Ovary (tissue), 9 donors: ENCODE data around the gene TGM2. TPM values are rescaled to one million over a fixed set of nuclear protein-coding genes. Genes with fewer than 3 reads are reported as not detected.

ENCODE experiments used
- DNase-seq, 5 donors: peaks; one replicate each; pipeline ENCODE4 v3.0.0-alpha.2; 2019 to 2020
- H3K27ac ChIP-seq, 2 donors: fragments of 200-600 bp; one replicate each; pipeline versions ENCODE4 v1.5.1 to v1.8.0; 2019 to 2022
- H3K27me3 ChIP-seq: fragments of 200-600 bp; one replicate; pipeline ENCODE4 v1.8.0; 2022
- H3K36me3 ChIP-seq: fragments of 200-600 bp; sonication (generic); one replicate; pipeline ENCODE4 v1.5.1; 2019
- H3K4me1 ChIP-seq: one replicate; pipeline ENCODE4 v1.8.1; 2013; ENCODE audit warnings: mild to moderate bottlenecking, moderate library complexity; ENCODE audit not compliant: insufficient read depth
- H3K4me3 ChIP-seq: fragments of 200-600 bp; sonication (generic); one replicate; pipeline ENCODE4 v1.5.1; 2017
- H3K9me3 ChIP-seq, 2 donors: fragments of 200-600 bp in 1 of 2; sonication (generic) in 1 of 2; one replicate each; pipeline versions ENCODE4 v1.5.1 to v1.8.1; 2013 to 2019; ENCODE audit warnings: mild to moderate bottlenecking in 1 of 2, moderate library complexity in 1 of 2
- EP300 ChIP-seq: sonication (generic); formaldehyde crosslinking; IDR thresholded peaks from one replicate; pipeline ENCODE4 v1.6.1; 2017; ENCODE audit warnings: antibody characterized with exemption
- POLR2A ChIP-seq: fragments of 450-650 bp; IDR thresholded peaks from one replicate; pipeline ENCODE4 v1.6.1; 2017; ENCODE audit warnings: antibody characterized with exemption, mild to moderate bottlenecking, moderate library complexity
- WGBS, 3 donors: extraction: QIAGEN DNeasy Blood & Tissue Kit in 1 of 3; methylation state at CpG; one replicate each; pipeline versions ENCODE4 v1.1.5 to v1.1.7; 2013 to 2017; 5-methylcytosine and 5-hydroxymethylcytosine counted together
- intact Hi-C, 4 donors: fragments of 100-400 bp; cut with DNase I; formaldehyde crosslinking; loops; one replicate each; pipeline versions ENCODE4 v1.11.0 to v1.15.1; 2022 to 2023
- polyA plus RNA-seq, 2 donors: library from polyadenylated mRNA; stranded (reverse); fragments of 200-250 nt in 1 of 2; fragments of 350-450 nt in 1 of 2; fragmentation: Illumina TruSeq in 1 of 2; extraction: RNeasy Lipid Tissue Mini Kit (QIAGEN cat#74804) in 1 of 2; gene quantifications; one replicate each; pipeline ENCODE4 v1.2.3, GENCODE V29; 2013 to 2014
- total RNA-seq, 7 donors: library from RNA; depleted of rRNA in 2 of 7; stranded (reverse); fragments of >200 nt in 2 of 7; fragmentation: NEBNext Ultra II Directional in 3 of 7; extraction: Animal tissue kit (Norgen Biotek cat#: 25700) in 3 of 7; gene quantifications; one replicate each; pipeline versions ENCODE4 v1.1.0 to v1.2.4, GENCODE V29; 2016 to 2023
- TF ChIP-seq, protein P1 (sequence below), 3 donors: fragments of 450-650 bp in 2 of 3; fragments of 200-600 bp in 1 of 3; IDR thresholded peaks; one replicate each; pipeline versions ENCODE4 v1.5.1 to v1.8.0; 2016 to 2022; ENCODE audit warnings: antibody characterized with exemption in 3 of 3, mild to moderate bottlenecking in 1 of 3
- donor health status: DM: no; HTN: no; CAD: no; lungs with moderate emphysema.
- donor health status: DM: no; HTN: no; CAD: no.
- donor health status: Bipolar disorder and iron deficiency.
- donor health status: DM: yes; HTN: yes; CAD: no.
- donor health status: DM: no; HTN: no; CAD: no.
- donor health status: DM: yes; HTN: yes; CAD: no.

Gene TGM2
- total and polyA plus RNA-seq, 9 donors = 15.0 to 320 (median 52.8) TPM

DNA sequence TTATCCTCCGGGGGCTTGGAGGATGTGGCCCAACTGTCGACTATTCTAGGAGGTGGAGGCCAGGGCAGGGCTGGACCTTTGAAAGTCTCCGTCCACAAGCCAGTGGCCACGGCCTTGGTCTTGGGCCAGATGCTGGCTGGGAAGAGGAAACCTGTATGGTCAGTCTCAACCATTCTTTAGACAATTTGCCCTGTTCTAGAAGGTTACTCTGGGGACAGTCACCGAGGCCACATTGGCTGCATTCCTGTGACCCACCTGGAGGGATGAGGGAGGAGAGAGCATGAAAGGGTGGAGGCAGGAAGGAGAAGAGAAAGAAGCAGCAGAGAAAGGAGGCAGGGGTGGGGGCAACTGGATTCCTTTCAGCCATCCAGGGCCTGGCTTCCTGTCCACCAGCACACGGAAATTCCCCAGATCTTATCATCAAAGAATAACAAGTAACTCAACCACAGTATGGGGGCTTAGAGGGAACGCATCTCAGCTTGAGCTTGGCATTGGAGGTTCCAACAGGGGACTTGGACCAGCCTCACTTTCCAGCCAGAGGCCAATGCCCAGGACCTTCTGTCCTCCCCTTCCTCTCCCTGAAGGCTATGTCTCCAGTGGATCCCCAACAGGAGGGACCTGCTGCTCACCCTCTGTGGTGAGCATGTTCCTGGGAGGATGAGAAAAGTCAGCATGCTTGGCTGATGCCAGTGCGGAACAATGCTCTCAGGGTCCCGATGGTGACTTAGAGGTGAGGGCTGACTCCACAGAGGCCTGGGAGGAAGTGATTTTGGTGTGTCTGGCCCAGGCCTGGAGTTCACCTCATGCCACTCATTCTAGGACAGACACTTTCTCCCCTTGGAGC lies 30.4 kb downstream of the TGM2 start:
- Histone ChIP-seq H3K36me3 (no peaks in the 10 kb centered on the region), H3K4me1 (no peaks in the 10 kb centered on the region), H3K27ac (no peak overlapping the region), H3K9me3 (no peaks in the 10 kb centered on the region), H3K4me3 (no peak overlapping the region), H3K27me3 (no peaks in the 10 kb centered on the region)
- intact Hi-C loops = no loop called here
- WGBS, 3 donors = 36 to 47% (median 43%) methylated on average over 9 of the region's 9 CpGs
- TF ChIP-seq, protein P1, sequence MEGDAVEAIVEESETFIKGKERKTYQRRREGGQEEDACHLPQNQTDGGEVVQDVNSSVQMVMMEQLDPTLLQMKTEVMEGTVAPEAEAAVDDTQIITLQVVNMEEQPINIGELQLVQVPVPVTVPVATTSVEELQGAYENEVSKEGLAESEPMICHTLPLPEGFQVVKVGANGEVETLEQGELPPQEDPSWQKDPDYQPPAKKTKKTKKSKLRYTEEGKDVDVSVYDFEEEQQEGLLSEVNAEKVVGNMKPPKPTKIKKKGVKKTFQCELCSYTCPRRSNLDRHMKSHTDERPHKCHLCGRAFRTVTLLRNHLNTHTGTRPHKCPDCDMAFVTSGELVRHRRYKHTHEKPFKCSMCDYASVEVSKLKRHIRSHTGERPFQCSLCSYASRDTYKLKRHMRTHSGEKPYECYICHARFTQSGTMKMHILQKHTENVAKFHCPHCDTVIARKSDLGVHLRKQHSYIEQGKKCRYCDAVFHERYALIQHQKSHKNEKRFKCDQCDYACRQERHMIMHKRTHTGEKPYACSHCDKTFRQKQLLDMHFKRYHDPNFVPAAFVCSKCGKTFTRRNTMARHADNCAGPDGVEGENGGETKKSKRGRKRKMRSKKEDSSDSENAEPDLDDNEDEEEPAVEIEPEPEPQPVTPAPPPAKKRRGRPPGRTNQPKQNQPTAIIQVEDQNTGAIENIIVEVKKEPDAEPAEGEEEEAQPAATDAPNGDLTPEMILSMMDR (IDR thresholded peaks at IDR 0.05) = no peak
- TF ChIP-seq POLR2A = no peak
- TF ChIP-seq EP300 = no peak
- DNase-seq = peak in 1 of 5 donors; percentile 54

DNA sequence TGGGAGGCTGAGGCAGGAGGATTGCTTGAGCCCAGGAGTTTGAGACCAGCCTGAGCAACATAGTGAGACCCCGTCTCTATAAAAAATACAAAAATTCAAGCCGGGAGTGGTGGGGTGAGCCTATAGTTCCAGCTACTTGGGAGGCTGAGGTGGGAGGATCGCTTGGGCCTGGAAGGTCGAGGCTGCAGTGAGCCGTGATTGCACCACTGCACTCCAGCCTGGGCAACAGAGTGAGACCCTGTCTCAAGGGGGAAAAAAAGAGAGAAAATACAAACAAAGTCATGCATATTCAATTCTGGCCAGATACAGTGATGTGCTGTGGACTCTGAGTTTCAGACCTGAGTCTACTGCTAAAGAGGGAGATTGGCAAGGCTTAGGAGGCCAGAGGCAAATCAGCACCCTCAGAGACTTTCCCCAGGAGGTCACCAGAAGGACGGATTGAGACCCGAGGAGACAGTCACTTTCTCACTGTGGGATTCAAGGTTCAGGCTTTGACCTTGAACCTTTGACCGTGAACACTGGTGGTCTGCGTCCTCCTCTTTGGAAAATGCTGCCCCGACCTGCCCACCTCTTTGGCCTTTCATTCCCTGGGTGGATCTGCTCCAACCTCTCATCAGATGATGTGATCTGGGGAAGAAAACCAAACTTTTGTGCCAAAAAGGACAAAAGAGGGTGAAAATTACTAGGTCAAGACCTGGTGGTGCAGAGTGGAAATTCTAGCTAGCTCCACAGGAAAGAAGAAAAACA lies 31.2 kb downstream of the TGM2 start:
- TF ChIP-seq POLR2A (no peak), EP300 (no peak)
- TF ChIP-seq, protein P1 (IDR thresholded peaks at IDR 0.05) = no peak
- no peak overlapping the region for H3K4me3 ChIP-seq
- no peak overlapping the region for H3K27ac ChIP-seq
- intact Hi-C loops = no loop called here
- peak in 1 of 5 donors; percentile 26 for DNase-seq
- H3K27me3 ChIP-seq = no peaks in the 10 kb centered on the region
- no peaks in the 10 kb centered on the region for H3K4me1 ChIP-seq
- H3K36me3 ChIP-seq = no peaks in the 10 kb centered on the region
- H3K9me3 ChIP-seq = no peaks in the 10 kb centered on the region
- WGBS, 3 donors = 83 to 86% (median 83%) methylated on average over 10 of the region's 10 CpGs

DNA sequence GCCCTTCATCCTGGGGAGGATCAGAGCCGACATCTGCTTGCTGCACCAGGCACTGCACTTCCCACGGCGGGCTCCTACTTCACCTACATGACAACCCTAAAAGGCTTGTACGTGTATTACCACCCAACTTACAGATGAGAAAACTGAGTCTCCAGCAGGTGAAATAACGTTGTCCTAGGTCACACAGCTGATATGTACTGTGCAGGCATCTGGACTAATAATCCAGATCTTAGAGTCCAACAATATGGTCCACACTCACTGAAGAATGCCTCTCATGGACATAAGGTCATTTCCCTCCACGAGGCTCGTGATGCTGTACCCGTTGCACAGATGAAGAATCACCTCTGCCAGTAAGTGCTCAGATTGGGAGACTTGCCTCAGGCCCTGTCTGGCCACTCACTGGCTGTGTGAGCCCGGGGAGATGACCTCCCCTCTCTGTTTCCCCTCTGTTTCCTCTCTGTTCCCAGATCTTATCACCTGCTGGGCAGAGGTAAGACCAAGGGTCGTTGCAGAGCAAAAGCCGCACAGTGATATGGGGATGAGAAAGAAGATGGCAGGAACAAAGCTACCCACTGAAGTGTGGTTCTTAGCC lies 32.1 kb downstream of the TGM2 start:
- Histone ChIP-seq H3K36me3 (no peaks in the 10 kb centered on the region), H3K4me3 (no peak overlapping the region), H3K27ac (no peak overlapping the region), H3K9me3 (no peaks in the 10 kb centered on the region), H3K4me1 (no peaks in the 10 kb centered on the region), H3K27me3 (no peaks in the 10 kb centered on the region)
- intact Hi-C loops = no loop called here
- WGBS, 3 donors = 88% methylated on average over 11 of the region's 11 CpGs
- TF ChIP-seq, protein P1 (IDR thresholded peaks at IDR 0.05) = no peak
- TF ChIP-seq EP300 (no peak), POLR2A (no peak)
- DNase-seq = peak in 1 of 5 donors; percentile 17

DNA sequence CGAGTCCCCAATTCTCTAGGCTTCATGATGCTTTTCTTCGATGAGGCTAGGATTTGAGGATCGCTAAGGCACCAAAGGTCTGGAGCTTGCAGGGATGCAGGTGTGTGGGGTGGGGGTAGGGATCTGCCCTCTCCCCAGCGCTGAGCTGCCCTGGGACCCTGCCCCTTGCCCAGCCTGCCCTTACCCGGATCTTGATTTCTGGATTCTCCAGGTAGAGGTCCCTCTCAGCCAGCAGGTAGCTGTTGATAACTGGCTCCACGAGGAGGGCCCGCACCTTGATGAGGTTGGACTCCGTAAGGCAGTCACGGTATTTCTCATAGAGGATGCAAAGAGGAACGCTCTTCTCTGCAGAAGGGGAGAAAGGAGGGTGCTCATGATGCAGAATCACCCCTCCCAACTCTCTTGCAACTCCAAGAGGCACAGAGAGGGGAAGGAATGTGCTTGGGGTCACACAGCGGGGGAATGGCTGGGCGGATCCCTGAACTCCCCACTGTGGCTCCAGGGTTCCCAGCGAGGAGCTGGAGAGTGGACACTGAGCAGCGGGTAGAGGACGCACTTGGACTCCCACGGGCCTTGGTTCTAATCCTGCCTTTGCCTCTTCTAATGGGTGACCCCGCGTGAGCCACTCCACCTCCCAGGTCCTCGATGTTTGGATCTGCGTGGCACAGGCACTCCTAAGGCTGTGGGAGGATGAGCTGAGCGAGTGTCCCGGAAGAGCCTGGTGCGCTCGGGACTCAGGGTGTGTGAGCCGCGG lies 32.7 kb downstream of the TGM2 start:
- peak in 1 of 5 donors; percentile 28 for DNase-seq
- H3K9me3 ChIP-seq = no peaks in the 10 kb centered on the region
- H3K27me3 ChIP-seq = no peaks in the 10 kb centered on the region
- no peak overlapping the region for H3K27ac ChIP-seq
- no peak for TF ChIP-seq EP300
- TF ChIP-seq POLR2A = no peak
- TF ChIP-seq, protein P1 (IDR thresholded peaks at IDR 0.05) = no peak
- no peaks in the 10 kb centered on the region for H3K4me1 ChIP-seq
- WGBS, 3 donors = 89 to 92% (median 91%) methylated on average over 26 of the region's 26 CpGs
- no peaks in the 10 kb centered on the region for H3K36me3 ChIP-seq
- no peak overlapping the region for H3K4me3 ChIP-seq
- intact Hi-C loops = no loop called here
